ENCODE measurements around the gene GNG2.

The GNG2 gene

DNA sequence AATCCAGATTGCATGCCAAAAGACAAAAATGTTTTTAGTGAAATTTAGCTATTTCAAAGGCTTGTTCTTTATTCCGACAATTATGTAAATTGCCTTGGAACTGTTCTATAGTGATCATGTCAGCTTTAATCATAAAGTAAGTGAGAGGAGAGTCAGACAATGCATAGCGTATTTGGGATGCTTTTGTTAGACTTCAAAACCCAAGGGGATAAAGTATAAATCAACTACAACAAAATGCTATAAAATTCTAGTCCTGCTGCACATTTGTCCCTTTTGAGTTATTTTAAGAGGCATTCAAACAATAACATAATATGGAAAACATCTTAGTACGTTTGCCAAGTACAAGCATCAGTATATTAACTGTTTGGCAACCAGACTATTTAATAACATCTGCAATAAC lies 140.3 kb downstream of the GNG2 start:
- H3K27me3 ChIP-seq (replicated peaks; ENCODE audit: insufficient read depth, low read length): no peaks in the 10 kb centered on the region
- H3K4me1 ChIP-seq (ENCODE audit: low read length): peaks cover 15% of the 10 kb centered on the region
- H4K20me1 ChIP-seq (ENCODE audit: insufficient read depth, low read length): no peaks in the 10 kb centered on the region
- no peak overlapping the region for H3K4me2 ChIP-seq (ENCODE audit: low read depth, low read length)
- TF ChIP-seq EZH2phosphoT487 (IDR thresholded peaks at IDR 0.05; ENCODE audit: low read length) (no peak), EZH2 (optimal IDR thresholded peaks at IDR 0.05; ENCODE audit: low read depth, low read length) (no peak)
- TF ChIP-seq, protein P1, sequence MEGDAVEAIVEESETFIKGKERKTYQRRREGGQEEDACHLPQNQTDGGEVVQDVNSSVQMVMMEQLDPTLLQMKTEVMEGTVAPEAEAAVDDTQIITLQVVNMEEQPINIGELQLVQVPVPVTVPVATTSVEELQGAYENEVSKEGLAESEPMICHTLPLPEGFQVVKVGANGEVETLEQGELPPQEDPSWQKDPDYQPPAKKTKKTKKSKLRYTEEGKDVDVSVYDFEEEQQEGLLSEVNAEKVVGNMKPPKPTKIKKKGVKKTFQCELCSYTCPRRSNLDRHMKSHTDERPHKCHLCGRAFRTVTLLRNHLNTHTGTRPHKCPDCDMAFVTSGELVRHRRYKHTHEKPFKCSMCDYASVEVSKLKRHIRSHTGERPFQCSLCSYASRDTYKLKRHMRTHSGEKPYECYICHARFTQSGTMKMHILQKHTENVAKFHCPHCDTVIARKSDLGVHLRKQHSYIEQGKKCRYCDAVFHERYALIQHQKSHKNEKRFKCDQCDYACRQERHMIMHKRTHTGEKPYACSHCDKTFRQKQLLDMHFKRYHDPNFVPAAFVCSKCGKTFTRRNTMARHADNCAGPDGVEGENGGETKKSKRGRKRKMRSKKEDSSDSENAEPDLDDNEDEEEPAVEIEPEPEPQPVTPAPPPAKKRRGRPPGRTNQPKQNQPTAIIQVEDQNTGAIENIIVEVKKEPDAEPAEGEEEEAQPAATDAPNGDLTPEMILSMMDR (IDR thresholded peaks at IDR 0.05; ENCODE audit: low read length): no peak
- H3K4me3 ChIP-seq (ENCODE audit: low read length): no peak overlapping the region
- DNase-seq: no peak
- no peak overlapping the region for H3K9ac ChIP-seq (ENCODE audit: low read length)
- no peak overlapping the region for H2AFZ ChIP-seq (ENCODE audit: low read length)
- H3K27ac ChIP-seq (ENCODE audit: low read length): no peak overlapping the region
- H3K9me3 ChIP-seq (replicated peaks; ENCODE audit: insufficient read depth, low read length): no peaks in the 10 kb centered on the region
- H3K79me2 ChIP-seq (ENCODE audit: low read length): peaks cover 7% of the 10 kb centered on the region
- no peaks in the 10 kb centered on the region for H3F3A ChIP-seq (ENCODE audit: insufficient read depth, low read length)
- H3K9me2 ChIP-seq (replicated peaks; ENCODE audit: insufficient read depth, low read length): no peaks in the 10 kb centered on the region
- no peaks in the 10 kb centered on the region; the same call in 1 of the 2 replicates for H3K36me3 ChIP-seq (replicated peaks; ENCODE audit: insufficient read depth, low read length)

DNA sequence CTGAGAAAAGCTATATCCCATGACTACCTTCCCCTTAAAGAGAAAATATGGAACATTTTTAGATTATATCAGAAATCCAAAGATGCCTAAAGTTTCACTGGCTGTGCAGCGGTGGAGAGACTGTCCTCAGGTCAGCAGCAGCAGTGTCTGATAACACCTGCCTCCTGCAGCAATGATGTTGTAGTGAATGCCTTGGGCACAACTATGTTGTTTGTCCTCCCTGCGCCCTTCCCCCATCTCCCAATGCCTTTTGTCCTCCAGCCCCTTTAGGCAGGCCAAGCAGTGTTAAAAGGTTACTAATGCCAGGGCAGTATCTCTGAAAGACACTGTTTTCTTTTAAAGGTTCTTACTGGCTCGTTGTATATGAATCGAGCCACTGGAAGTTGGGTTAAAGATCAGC lies 142.1 kb downstream of the GNG2 start:
- Histone ChIP-seq H3K27ac (ENCODE audit: low read length) (no peak overlapping the region), H3K4me2 (ENCODE audit: low read depth, low read length) (no peak overlapping the region), H3K9ac (ENCODE audit: low read length) (no peak overlapping the region), H3K79me2 (ENCODE audit: low read length) (no peaks in the 10 kb centered on the region), H3K9me3 (replicated peaks; ENCODE audit: insufficient read depth, low read length) (no peaks in the 10 kb centered on the region), H3K4me3 (ENCODE audit: low read length) (no peak overlapping the region), H3K36me3 (replicated peaks; ENCODE audit: insufficient read depth, low read length) (no peaks in the 10 kb centered on the region; the same call in 1 of the 2 replicates), H3K9me2 (replicated peaks; ENCODE audit: insufficient read depth, low read length) (no peaks in the 10 kb centered on the region), H2AFZ (ENCODE audit: low read length) (no peak overlapping the region), H3K4me1 (ENCODE audit: low read length) (peaks cover 15% of the 10 kb centered on the region), H3K27me3 (replicated peaks; ENCODE audit: insufficient read depth, low read length) (no peaks in the 10 kb centered on the region), H4K20me1 (ENCODE audit: insufficient read depth, low read length) (no peaks in the 10 kb centered on the region), H3F3A (ENCODE audit: insufficient read depth, low read length) (no peaks in the 10 kb centered on the region)
- TF ChIP-seq, protein P1 (IDR thresholded peaks at IDR 0.05; ENCODE audit: low read length): no peak
- TF ChIP-seq EZH2phosphoT487 (IDR thresholded peaks at IDR 0.05; ENCODE audit: low read length) (no peak), EZH2 (optimal IDR thresholded peaks at IDR 0.05; ENCODE audit: low read depth, low read length) (no peak)
- DNase-seq: no peak

DNA sequence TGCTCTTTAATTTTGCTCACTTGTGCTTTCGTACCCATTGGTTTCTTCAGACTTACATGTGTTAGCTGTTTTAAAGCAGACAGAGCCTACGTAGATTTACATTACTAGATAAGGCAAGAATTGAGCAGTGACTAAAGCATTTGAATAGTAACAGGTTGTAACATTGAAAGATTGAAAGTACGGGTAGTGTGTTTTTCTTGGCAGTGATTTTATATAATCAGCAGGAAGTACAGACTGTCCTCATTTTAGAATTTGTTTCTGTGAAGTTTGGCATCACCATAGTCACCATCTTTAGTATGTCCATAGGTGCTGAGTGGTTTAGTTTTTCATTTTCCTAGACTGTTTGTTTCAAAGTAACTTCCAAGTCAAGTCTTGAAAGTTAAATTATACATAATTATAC lies 142.9 kb downstream of the GNG2 start:
- H3K79me2 ChIP-seq (ENCODE audit: low read length): no peaks in the 10 kb centered on the region

More for the DNA sequence above, 142.9 kb downstream of the GNG2 start:
- DNase-seq: no peak
- Histone ChIP-seq H3K4me2 (ENCODE audit: low read depth, low read length) (no peak overlapping the region; the same call in 1 of the 2 replicates), H3K4me3 (ENCODE audit: low read length) (no peak overlapping the region), H4K20me1 (ENCODE audit: insufficient read depth, low read length) (no peaks in the 10 kb centered on the region), H3K4me1 (ENCODE audit: low read length) (peaks cover 15% of the 10 kb centered on the region), H3K9me2 (replicated peaks; ENCODE audit: insufficient read depth, low read length) (no peaks in the 10 kb centered on the region), H3F3A (ENCODE audit: insufficient read depth, low read length) (no peaks in the 10 kb centered on the region), H3K9me3 (replicated peaks; ENCODE audit: insufficient read depth, low read length) (no peaks in the 10 kb centered on the region), H3K27me3 (replicated peaks; ENCODE audit: insufficient read depth, low read length) (no peaks in the 10 kb centered on the region), H3K9ac (ENCODE audit: low read length) (no peak overlapping the region), H3K27ac (ENCODE audit: low read length) (no peak overlapping the region), H2AFZ (ENCODE audit: low read length) (no peak overlapping the region), H3K36me3 (replicated peaks; ENCODE audit: insufficient read depth, low read length) (no peaks in the 10 kb centered on the region; the same call in 1 of the 2 replicates)
- TF ChIP-seq EZH2phosphoT487 (IDR thresholded peaks at IDR 0.05; ENCODE audit: low read length): no peak
- TF ChIP-seq EZH2 (optimal IDR thresholded peaks at IDR 0.05; ENCODE audit: low read depth, low read length): no peak
- TF ChIP-seq, protein P1 (IDR thresholded peaks at IDR 0.05; ENCODE audit: low read length): no peak

Data from MM.1S (cell line).